RWPE2 (cell line): Measurements from ENCODE around the gene NLRP3.
"Not testable (repeated sequence)": the region's sequence is repeated elsewhere in the genome, so short reads cannot be mapped to it uniquely, and the experiment has no call there.

Source experiments
- ATAC-seq: fragments of 200-7000 bp; cut with Tn5 transposase; 3 replicates; pipeline ENCODE4 v1.9.1; 2021; ENCODE audit warnings: low read depth
- DNase-seq: peaks from one replicate; pipeline ENCODE4 v3.0.0-alpha.2; 2020; ENCODE audit warnings: low spot score
- H3K27ac ChIP-seq: fragments of 450-650 bp; 2 replicates; pipeline ENCODE4 v1.5.1; 2017; ENCODE audit warnings: mild to moderate bottlenecking; ENCODE audit not compliant: poor library complexity, severe bottlenecking
- H3K27me3 ChIP-seq: fragments of 250-450 bp; sonication (Bioruptor Pico); 2 replicates; pipeline ENCODE4 v1.5.1; 2021; ENCODE audit warnings: mild to moderate bottlenecking, moderate library complexity; ENCODE audit not compliant: insufficient read depth, poor library complexity, severe bottlenecking
- H3K36me3 ChIP-seq: fragments of 250-450 bp; sonication (Bioruptor Pico); 2 replicates; pipeline ENCODE4 v1.5.1; 2020; ENCODE audit warnings: low read depth, mild to moderate bottlenecking, moderate library complexity
- H3K4me1 ChIP-seq: fragments of 250-450 bp; sonication (Bioruptor Pico); 2 replicates; pipeline ENCODE4 v1.5.1; 2021; ENCODE audit warnings: mild to moderate bottlenecking, moderate library complexity; ENCODE audit not compliant: insufficient read depth, poor library complexity, severe bottlenecking
- H3K4me3 ChIP-seq: fragments of 250-450 bp; sonication (Bioruptor Pico); 2 replicates; pipeline ENCODE4 v1.5.1; 2021; ENCODE audit warnings: mild to moderate bottlenecking, moderate library complexity; ENCODE audit not compliant: severe bottlenecking
- H3K9me3 ChIP-seq: fragments of 250-450 bp; sonication (Bioruptor Pico); 2 replicates; pipeline ENCODE4 v1.5.1; 2021; ENCODE audit warnings: mild to moderate bottlenecking, moderate library complexity; ENCODE audit not compliant: severe bottlenecking
- TF ChIP-seq, protein P1 (sequence below): fragments of 450-650 bp; IDR thresholded peaks from one replicate; pipeline ENCODE4 v1.5.1; 2017; ENCODE audit warnings: mild to moderate bottlenecking, moderate library complexity; ENCODE audit not compliant: poor library complexity, severe bottlenecking

The NLRP3 gene

DNA sequence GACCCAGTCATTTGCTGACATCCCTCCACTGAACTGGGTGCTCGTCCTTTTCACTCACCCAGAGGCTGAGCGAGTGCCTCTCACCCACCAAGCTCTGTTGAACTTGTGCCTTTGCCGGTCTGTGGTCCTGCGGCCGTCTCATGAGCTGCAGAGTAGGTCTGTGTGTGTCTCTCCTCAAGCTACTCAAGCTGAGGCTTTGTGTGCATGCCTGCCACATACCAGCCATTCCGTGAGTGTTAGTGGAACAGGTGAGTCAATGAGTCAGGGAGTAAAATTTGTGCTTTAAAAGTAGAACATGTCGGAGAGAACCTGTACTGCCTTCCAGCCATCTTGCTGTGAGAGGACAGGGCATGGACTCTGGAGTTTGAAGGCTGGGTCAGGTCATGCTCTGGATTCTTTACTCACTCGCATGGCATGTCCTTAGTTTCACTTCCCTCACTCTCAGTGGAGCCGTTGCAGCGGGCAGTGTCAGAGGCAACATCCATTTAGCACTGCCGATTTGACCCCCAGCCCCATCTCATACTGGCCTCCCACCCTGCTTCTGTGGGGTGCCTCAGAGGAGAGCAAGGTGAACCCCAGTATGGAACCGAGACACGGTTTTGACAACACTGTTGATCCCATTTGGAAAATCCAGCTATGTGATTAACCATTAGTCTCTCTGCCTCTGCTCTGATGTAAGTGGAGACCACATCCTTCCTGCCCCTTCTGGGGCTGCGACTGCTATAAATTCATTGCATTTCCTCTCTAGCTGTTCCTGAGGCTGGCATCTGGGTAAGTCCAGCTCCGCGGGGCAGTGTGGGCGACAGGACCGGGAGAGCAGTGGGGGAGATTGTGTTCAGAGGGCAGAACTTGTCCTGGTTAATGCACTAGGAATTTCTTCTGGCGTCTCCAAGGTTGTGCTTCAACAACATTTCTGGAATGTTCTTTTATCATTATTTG, at the start of gene NLRP3:
Gene NLRP3 (plus strand): TSS at position 751 of the 939 bp plus-strand sequence. CDS start 2,628 bp downstream, outside the sequence.
- ATAC-seq (peak; percentile 96), DNase-seq (no peak)
- Histone ChIP-seq H3K27ac (peak within 1 kb of the TSS; percentile 46), H3K9me3 (no peaks in the 10 kb centered on the region), H3K36me3 (no peaks in the 10 kb centered on the region), H3K27me3 (no peaks in the 10 kb centered on the region), H3K4me3 (no peak within 1 kb of the TSS), H3K4me1 (peaks cover 10% of the 10 kb centered on the region)
- TF ChIP-seq, protein P1, sequence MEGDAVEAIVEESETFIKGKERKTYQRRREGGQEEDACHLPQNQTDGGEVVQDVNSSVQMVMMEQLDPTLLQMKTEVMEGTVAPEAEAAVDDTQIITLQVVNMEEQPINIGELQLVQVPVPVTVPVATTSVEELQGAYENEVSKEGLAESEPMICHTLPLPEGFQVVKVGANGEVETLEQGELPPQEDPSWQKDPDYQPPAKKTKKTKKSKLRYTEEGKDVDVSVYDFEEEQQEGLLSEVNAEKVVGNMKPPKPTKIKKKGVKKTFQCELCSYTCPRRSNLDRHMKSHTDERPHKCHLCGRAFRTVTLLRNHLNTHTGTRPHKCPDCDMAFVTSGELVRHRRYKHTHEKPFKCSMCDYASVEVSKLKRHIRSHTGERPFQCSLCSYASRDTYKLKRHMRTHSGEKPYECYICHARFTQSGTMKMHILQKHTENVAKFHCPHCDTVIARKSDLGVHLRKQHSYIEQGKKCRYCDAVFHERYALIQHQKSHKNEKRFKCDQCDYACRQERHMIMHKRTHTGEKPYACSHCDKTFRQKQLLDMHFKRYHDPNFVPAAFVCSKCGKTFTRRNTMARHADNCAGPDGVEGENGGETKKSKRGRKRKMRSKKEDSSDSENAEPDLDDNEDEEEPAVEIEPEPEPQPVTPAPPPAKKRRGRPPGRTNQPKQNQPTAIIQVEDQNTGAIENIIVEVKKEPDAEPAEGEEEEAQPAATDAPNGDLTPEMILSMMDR: no peak

DNA sequence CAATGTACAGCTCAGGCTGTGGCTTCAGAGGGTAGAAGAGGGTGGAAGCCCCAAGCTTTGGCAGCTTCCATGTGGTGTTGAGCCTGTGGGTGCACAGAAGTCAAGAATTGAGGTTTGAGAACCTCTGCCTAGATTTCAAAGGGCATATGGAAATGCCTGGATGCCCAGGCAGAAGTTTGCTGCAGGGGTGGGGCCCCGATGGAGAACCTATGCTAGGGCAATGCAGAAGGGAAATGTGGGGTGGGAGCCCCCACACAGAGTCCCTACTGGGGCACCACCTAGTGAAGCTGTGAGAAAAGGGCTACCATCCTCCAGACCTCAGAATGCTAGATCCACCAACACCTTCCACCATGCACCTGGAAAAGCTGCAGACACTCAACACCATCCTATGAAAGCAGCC, 49.6 kb upstream of the NLRP3 start:
- not testable (repeated sequence) for H3K27ac ChIP-seq, H3K36me3 ChIP-seq, DNase-seq, H3K4me3 ChIP-seq, H3K4me1 ChIP-seq, H3K9me3 ChIP-seq, H3K27me3 ChIP-seq, ATAC-seq

DNA sequence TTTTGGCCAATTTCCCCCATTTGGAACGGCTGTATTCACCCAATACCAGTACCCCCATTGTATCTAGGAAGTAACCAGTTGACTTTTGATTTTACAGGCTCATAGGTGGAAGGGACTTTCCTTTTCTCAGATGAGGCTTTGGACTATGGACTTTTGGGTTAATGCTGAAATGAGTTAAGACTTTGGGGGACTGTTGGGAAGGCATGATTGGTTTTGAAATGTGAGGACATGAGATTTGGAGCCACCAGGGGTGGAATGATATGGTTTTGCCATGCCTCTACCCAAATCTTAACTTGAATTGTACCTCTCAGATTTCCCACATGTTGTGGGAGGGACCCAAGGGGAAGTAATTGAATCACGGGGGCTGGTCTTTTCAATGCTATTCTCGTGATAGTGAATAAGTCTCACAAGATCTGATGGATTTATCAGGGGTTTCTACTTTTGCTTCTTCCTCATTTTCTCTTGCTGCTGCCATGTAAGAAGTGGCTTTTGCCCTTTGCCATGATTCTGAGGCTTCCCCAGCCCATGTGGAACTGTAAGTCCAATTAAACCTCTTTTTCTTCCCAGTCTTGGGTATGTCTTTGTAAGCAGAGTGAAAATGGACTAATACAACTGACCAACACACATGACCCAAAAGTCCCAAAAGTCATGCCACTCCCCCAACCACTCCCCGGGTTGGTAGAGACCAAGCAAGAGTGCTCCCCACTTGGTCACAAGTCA, 48.9 kb upstream of the NLRP3 start:
- Histone ChIP-seq H3K27ac (no peak overlapping the region), H3K4me1 (peaks cover 7% of the 10 kb centered on the region), H3K27me3 (no peaks in the 10 kb centered on the region), H3K9me3 (no peaks in the 10 kb centered on the region), H3K36me3 (no peaks in the 10 kb centered on the region), H3K4me3 (no peak overlapping the region)
- ATAC-seq: no peak
- DNase-seq: no peak
- TF ChIP-seq, protein P1: no peak

DNA sequence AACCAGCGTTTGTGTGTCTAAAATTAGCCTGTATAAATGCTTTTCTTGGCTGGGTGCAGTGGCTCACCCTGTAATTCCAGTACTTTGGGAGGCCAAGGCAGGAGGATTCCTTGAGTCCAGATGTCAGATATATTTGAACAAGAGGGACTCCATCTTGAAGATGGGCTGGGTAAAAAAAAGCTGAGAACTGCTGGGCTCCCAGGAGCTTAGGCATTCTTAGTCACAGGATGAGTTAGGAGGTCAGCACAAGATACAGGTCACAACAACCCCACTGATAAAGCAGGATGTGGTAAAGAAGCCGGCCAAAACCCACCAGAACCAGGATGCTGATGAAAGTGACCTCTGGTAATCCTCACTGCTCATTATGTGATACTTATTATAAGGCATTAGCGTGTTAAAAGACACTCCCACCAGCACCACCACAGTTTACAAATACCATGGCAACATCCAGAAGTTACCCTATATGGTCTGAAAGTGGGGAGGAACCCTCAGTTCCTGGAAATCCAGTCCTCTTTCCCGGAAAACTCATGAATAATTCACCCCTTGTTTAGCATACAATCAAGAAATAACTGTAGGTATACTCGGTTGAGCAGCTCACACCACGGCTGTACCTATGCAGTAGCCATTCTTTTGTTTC, 48.1 kb upstream of the NLRP3 start:
- TF ChIP-seq, protein P1: no peak
- Histone ChIP-seq H3K9me3 (no peaks in the 10 kb centered on the region), H3K4me3 (no peak overlapping the region), H3K4me1 (peaks cover 7% of the 10 kb centered on the region), H3K27me3 (no peaks in the 10 kb centered on the region), H3K27ac (no peak overlapping the region), H3K36me3 (no peaks in the 10 kb centered on the region)
- ATAC-seq (no peak), DNase-seq (no peak)

DNA sequence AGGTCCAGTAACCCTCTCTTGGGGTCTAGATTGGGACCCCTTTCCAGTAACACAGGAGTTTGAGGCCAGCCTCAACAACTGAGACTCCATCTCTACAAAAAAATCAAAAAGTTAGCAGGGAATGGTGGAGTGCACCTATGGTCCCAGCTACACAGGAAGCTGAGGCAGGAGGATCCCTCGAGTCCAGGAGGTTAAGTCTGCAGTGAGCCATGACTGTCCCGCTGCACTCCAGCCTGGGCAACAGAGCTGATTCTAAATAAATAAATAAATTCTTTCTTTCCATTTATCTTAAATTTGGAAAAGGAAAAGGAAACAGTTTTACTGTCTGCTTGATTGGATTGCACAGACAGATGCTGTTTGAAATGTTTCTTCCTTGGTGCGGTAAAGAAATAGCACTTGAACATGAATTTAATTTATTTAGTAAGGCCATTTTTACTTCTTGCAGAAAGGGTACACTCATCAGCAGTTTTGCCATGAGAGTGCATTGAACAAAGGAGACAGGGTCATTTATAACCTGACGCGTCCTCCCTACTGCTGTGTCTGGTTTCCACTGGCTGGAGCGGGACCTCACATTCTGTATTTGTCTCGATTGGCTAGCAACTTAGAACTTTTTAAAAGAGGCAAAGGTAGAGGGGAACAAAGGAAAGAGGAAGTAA, 47.4 kb upstream of the NLRP3 start:
- Histone ChIP-seq H3K4me1 (peaks cover 7% of the 10 kb centered on the region), H3K4me3 (no peak overlapping the region), H3K36me3 (no peaks in the 10 kb centered on the region), H3K27ac (no peak overlapping the region), H3K9me3 (no peaks in the 10 kb centered on the region), H3K27me3 (no peaks in the 10 kb centered on the region)
- TF ChIP-seq, protein P1: no peak
- DNase-seq (no peak), ATAC-seq (no peak)
